Suppressor macrophage (primary cell): ENCODE measurements around the gene CST9.
"Not testable (repeated sequence)": the region's sequence is repeated elsewhere in the genome, so short reads cannot be mapped to it uniquely, and the experiment has no call there.

Experiments used
- DNase-seq, 4 experiments: peaks; one replicate each; pipeline ENCODE4 v3.0.0-alpha.2; 2020 to 2022

CST9 gene

DNA sequence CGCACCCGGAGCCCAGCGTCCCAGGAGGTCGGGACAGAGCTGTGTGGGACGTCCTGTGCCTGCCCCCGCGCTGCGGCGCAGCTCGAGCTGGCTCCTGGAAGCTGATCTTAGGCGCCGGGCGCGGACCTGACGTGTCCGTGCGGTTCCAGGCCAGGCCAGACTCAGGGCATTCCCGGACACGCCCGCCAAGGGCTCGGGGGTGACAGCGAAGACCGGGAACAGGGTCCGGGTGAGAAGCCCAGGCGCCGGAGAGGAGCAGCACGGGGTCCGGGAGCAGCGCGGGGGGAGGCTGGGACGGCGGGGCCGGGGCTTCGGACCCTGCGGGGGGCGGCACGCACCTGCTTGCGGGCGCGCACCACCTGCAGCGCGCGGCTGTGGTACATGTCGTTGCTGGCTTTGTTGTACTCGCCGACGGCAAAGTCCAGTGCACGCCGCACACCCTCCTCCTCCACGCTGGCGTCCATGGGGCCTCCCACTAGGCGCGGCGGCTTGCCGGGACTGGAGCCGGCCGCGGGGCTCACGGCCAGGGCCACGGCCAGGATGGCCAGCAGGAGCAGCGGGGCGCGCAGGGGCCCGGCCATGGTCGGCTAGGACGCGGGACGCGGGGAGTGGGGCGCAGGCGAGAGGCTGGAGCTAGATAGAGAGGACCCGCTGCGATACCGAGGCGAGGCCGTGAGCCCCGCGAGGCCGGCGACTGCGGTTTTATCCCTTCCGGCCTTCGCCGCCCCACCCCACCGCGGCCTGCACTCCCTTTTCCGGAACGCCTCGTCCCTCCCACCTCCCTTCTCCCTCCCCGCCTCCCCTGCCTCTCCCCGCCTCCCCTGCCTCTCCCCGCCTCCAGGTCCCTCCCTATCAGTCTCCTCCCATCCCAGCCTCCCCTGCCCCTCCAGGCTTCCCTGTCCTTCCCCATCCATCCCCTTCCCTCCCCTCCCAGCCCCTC is 31.8 kb upstream of the CST9 start, which contains the start of gene CST3:
CST3 (minus strand) TSS at position 674 of the 940 bp plus-strand sequence; CDS start at position 581, 93 bp downstream.
- DNase-seq = peak; percentile 71 to 93 (median 82)

DNA sequence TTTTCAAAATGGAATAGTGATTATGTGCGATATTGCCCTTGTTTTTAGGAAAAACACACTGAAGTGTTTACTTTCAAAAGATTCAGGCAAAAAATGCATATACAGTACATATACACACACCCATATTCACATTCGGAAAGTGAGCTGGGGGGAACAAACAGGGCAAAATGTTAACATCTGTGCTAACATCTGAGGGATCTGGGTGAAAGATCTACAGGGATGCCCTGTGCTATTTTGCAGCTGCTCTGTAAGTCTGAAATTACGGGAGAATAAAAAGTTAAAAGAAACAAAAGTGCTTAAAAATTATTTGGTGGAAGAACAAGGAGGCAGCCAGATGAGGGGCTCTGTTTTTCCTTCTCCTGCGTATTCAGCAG is 31.2 kb upstream of the CST9 start:
- no peak for DNase-seq

DNA sequence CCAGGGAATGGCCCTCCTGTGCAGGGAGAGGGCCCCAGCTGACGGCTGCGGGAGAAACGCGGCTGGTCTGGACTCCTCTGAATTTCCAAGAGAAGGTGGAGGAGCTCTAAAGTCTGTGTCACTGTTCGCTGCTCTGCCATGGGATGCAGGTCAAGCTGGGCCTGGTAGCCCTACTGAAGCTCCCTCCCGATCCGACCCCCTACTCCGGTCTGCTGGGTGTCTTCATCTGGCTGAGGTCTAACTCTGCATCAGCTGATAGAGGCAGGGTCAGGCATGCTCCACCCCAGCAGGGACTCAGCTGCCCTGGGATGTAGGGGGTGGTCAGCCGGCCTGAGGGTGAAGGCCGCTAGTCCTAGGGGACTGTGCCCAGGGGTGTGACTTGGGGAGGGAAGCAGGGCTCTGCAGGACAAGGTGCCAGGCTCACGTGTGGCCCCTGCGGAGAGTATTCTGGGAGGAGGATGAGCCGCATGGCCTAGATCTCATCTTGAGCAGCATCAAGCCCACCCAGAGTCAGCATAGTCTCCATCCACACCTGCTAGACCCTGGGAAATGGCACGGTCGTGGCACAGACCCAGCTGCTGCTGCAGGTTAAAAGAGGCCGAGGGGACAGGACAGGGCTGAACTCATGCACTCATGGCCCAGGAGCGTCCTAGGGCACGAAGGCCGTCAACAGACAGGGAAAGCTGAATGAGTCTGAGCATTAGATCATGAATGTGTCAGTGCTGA is 30.6 kb upstream of the CST9 start:
- no peak for DNase-seq

DNA sequence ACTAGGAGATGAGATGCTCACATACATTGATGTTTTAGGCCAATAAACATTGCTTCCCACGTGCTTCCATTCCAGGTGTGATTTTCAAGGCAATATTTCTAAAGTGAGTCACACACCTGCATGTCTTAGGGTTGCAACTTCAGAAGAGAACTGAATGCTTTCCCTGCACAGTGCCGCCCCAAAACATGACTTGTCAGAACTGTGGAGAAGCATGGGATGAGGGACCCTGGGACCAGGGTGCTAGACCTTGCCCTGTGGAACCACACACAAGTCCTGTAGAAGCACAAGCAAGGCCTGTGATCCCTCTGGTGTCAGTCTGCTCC is 30.0 kb upstream of the CST9 start:
- DNase-seq = not testable (repeated sequence)

DNA sequence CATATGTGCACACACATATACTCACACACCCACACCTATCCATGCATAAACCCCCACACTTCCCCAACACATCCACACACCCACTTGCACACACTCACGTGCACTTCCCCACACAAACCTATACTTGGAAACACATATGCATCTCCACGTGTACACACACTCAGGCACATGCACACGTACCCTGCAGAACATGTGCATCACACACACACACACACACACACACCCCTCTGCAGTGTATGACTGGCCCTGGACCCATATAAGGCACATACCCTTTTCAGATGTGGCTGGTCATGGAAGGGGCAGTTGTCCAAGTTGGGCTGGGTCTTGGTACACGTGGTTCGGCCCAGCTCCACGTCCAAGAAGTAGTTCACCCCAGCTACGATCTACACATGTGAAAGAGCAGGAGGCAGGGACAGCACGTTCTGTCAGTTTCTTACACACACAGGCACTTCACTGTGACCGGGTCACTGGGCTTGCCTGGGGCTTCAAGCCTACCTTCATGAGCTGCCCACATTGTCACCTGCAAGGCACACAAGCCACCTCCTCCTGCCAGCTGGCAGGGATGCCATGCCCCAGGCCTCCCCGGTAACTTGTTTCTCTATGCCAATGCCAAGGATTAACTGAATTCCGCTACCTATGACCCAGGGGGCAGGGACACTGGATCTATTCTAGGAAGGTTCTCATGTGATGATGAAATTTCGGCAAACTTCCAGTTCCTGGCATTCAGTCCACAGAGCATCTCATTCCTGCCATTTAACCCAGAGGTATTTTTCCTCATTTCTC is 29.5 kb upstream of the CST9 start:
- no peak for DNase-seq

DNA sequence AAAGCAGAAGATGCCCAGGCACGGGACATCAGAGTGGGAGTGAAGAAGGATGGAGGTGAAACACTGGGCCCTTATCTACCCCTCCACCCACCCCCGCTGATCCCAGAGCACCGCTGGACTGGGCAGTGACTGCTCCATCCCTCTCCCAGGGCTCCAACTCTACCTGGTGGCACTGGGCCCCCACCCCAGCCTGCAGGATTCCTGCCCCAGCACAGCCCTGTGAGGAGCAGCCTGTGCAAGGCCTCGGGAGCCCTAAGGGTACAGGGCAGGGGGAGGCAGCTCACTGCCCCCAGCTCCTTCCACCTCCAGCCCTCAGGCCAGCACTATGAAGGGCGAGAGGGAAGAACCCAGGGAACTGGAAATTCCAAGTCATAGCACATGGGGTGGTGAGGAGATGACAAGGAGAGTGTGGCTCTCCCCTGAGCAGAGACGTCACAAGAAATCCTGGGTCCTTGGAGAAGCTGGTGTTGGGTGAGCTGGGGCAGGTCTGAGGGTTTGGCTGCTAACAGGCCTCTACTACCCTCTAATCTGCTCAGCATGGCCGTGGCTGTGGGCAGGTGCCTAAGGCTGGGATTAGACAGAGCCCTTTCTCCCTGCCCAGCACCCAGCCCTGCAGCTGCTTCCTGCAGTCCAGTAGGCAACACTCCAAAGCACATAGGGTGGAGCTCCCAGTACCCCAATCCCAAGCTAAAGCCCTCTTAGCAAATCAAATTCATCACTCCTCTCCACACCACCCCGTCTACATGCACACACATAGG is 28.5 kb upstream of the CST9 start:
- no peak for DNase-seq

DNA sequence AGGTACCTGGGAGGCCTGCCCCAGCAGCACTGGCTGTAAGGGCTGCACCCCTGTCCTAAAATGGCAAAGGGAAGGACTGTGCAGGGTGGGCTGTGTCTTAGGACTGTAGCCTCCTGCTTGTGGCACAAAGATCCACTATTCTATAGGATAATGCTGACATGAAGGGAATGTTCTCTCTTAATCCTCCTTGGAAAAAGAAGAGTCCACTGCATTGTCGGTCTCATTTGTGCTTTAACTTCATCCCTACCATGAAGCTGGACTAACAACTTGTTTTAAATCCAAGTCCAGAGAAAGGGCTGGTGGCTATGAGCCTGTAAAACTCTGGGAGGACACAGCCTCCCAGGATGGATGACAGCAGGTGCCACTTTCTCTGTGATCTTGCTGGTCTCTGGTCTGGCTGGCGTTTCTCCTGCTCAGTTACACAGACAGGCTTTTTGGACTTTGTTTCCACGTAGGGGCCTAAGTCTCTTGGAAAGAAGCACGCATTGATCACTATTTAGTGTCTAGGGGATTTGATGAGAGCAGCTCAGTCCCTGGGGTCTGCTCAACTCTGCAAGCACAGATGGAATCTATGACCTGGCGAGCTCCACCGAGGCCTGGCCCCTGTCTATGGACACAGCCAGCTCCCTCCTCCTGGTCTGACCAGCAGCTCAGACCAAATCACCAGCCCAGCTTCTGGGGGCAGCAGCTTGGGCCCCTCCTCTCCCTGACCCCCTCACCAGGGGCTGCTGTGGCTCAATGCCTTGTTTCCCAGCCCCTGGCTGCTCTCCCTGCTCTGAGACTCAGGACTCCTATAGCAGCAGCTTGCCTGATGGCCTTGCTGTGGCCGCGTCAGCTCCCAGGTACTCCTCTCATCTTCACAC is 27.2 kb upstream of the CST9 start:
- DNase-seq = no peak

DNA sequence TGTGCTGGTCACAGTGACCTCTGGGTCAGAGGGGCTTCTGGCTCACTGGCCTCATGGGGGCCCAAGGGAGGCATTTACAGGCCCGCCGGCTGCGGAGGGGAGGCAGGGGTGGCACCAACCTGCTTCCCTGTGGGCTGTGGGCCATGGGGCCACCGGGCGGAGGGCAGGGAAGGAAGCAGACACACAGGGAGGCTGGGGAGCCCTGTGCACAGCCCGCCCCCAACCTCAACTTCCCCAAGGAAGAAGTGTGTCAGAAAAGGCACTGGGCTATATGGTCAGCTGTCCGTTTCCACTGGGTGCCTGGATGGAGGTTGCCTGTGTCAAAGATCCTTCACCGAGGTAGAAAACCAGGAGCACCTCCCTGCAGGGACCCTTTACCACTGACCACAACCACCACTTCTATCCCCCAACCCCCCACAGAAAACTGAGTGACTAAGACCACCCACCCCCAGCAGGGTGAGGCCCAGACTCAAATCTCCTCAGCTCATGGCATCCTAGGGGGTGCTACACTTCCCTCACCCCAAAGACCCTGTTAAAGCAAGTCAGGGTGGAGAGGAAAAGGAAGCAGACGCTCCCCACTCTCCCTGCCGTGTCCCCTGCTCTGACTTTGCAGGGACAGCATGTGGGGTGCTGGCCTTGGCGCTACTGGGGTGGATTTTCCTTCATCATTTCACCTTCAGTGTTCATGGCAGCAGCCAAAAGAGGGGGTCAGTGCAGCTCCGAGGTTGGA is 26.4 kb upstream of the CST9 start:
- DNase-seq = peak in 3 of 4 experiments; percentile 66 to 85 (median 78)

DNA sequence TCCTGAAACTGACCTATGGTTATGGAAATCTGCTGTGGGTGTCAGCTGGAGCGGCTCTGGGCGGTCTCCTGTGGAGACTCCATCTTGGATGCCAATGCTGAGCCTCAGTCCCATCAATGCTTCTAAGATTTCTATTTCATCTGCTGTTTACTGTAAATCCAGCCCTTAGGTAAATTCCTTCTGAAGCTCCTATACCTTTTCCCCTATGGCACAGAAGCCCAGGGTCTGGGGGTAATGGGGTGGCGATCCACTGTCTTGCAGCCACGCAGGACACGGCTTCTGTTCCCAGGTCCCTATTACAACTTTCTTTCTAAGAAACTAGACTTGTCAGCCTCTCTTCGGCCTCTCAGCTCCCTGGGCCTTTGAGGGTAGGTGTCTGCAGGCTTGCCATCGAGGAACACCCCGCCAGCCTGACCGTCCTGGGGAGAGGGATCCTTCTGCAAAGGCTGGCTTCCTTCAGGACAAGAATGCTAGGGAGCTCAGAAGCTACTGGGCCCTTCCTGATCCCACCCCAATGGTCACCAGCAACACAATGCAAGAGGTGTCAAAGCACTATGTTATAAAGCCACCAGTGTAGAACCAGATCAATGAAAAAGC is 25.6 kb upstream of the CST9 start:
- DNase-seq = no peak

DNA sequence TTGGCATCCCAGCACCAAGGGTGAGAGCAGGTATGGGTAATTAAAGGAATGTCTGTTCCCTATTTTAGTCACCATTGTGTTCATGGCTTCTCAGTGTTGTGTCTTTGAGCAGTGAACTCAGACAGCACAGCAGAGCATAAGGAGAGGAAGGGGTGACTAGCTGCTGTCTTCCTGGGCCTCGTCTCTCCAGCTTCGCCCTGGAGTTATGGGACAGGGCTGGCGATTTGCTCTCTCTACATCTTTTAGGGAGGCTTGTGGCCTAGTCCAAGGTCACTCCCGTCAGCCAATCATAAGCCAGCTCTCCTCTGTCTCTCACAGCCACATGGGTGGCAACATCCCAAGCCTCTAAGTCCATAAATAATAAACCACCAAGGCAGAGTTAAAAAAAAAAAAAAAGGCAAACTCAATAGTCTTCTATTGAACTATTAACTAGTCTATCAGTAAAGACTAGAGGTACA is 24.7 kb upstream of the CST9 start:
- no peak for DNase-seq

DNA sequence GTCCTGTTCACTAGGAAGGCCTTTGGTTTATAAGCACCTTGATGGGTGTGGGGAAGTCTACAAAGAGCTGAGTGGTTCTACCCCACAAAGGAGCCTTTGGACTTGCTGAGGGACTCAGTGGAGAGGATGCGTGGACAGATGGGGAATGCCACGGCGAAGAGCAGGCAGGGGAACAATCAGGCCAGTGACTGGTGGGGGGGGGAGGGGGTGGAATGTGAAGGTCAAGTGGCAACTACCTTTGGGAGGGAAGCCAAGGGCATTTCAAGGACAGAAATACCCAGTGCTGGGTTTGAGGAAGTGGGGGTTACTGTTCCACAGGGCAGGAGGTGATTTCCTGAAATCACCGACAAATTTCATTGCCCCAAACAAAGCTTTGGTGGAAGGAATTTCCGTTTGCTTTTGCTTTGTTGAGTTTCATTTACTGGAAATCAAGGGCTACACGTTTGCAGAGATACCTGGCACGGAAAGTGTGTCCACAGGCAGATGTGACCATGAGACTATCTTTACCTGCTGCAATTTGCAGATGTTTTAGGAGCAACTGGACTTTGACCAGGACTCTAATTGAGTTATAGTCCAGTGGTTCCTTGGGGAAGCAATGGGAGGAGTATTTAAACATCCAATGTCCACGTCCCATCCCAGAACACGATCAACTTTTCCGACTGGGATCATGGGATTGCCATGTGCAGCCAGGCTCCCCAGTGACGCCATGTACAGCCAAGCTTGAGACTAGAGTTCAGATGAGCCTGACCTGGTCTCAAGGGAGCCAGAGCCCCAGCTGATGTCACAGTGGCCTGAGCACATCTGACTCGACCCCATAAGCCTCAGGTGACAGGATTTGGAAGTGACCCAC is 24.1 kb upstream of the CST9 start:
- no peak for DNase-seq

DNA sequence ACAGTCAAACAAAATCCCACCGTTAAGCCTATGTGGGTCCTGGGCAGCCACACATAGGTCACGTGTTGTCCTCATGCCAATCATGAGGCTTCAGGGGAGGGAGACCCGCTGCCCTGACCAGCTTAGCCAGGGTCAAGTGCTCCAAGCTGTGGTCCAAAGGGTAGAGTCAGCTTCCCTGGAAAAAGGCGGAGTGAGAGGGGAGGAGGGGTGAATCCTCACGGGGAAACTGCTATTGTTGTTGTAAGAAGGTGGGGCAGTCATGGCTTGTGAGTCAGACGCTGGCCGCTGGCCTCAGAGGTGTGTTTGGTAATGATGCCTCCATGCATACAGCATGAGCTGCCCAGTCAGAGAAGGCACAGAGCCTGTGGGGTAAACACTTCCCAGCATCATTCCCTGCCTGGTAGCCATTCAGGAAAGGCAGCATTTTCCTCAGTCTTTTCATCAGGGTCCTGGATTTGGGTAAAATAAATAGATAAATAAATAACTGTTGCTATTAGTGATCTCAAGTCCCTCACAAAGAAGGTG is 23.4 kb upstream of the CST9 start:
- peak in 3 of 4 experiments; percentile 33 to 47 (median 42) for DNase-seq

DNA sequence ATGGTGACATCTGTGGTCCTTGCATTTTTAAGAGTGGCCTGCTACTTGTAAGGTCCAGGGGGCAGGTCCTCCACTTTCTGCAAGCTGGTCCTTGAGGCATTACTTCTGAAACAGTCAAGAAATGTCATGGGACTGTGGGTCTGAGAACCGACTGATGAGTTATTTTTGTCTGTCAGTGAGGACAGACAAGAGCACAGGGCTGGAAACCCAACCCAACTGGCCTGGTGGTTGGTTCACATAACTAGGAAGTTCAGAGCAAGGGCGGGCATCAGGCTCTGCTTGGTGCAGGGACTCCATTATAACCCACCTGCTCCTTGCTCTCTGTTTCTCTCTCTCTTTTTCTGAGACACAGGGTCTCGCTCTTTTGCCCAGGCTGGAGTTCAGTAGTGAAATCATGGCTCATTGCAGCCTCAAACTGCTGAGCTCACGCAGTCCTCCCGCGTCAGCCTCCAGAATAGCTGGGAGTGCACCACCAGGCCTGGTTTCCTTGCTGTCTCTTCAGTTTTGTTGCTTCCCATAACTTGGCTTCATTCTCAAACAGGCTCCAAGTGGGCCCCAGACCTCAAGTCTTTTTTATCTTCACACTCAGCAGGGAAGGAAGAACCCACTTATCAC is 22.8 kb upstream of the CST9 start:
- peak in 3 of 4 experiments; percentile 26 to 41 (median 36) for DNase-seq

DNA sequence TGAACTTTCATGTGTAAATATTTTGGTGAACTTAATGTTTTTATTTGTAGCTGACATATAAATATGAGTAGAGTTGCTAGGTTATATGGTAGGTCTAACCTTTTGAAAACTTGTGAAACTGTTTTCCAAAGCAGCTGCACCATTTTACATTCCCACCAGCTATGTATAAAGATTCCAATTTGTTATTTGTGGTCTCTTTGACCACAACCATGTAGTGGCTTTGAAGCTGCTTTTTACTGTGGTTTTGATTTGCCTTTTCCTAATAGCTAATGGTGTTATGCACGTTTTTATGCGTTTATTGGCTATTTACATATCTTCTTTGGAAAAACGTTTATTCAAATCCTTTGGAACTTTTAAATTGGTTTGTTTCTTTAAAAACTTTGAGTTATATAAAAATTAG is 21.8 kb upstream of the CST9 start:
- no peak for DNase-seq

DNA sequence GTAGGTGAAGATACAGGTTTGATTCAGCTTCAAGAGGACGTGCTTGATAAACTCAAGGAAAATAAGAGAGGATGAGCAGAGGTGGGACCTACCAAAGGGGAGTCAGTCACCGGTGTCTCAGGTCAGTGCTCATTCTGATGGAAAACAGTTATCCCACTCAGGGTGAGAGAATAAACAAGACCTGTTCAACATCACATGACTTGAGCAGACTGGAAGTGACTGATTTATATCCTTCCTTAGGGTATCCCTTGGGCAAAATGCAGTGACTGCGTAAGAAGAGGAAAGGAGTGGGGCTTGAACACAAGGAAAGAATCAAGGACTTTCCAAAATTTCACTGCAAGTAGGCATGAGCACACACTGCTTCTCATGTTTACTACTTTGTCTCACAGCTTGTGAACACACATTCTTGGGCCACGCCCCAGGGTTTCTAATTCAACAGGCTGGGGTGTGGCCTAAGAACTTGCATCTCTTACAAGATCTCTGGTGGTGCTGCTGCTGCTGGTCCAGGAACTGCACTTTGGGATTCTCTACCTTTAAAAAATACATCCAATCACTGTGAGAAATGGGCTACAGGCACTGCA is 20.4 kb upstream of the CST9 start:
- no peak for DNase-seq

DNA sequence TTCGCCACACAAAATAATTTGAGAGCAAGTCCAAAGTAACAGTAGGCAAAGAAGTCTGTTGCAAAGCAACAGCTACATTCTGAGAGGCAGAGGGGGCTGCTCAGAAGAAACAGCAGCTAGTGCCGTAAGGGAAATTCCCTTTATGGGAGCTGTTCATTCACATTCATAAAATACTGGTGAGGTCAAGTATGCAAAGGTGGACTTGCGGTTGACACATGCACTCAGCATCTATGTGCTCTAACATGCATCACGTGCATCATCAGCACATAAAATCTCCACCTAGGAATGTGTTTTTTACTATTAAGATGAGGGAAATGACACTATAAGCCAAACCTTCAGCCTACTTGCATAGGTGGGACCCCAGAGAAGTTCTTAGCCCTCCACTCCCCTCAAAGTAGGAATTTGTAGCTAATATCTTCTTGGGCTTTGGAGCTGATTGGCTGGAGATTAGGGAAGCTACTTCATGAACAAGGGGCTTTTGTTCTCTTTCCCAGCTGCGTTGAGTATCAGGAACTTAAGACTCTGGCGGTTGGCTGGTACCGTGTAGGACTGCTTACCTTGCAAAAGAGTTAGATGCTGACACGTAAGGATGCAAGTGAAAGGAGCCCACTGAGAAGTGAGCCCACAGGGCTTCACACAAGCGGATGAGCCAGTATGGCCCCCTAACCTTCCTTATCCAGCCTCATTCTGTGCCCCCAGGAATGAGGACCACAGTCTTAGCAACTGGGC is 19.7 kb upstream of the CST9 start:
- peak in 3 of 4 experiments; percentile 25 to 55 (median 31) for DNase-seq

DNA sequence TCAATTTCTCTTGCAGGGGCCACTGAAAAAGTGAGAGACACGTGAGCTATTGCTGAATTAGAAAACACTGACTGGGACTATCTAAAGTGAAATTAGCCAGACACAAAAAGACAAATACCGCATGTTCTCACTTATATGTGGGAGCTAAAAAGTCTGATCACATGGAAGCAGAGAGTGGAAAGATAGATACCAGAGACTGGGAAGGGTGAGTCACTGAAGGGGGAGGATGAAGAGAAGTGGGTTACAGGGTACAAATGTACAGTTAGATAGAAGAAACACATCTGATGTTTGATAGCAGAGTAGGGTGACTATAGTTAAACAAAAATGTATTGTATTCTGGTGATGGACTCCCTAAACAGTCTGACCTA is 18.6 kb upstream of the CST9 start:
- DNase-seq = peak in 2 of 4 experiments; percentile 17 to 24
